Prostate gland (tissue), 2 donors: ENCODE data around the gene CABCOCO1. TPM values are rescaled to one million over a fixed set of nuclear protein-coding genes. Genes with fewer than 3 reads are reported as not detected.

ENCODE experiments used
- DNase-seq: peaks from one replicate; pipeline ENCODE4 v3.0.0-alpha.2; 2019; ENCODE audit warnings: low spot score
- H3K27ac ChIP-seq, 2 donors: fragments of 200-600 bp; sonication (generic); 2 replicates each; pipeline ENCODE4 v1.5.1; 2017 to 2019
- H3K27me3 ChIP-seq: fragments of 200-600 bp; sonication (generic); replicated peaks from 2 replicates; pipeline ENCODE4 v1.5.1; 2019; ENCODE audit not compliant: insufficient read depth
- H3K36me3 ChIP-seq, 2 donors: fragments of 200-600 bp; sonication (generic); 1 replicate in 1 of 2; 2 replicates in 1 of 2; pipeline versions ENCODE4 v1.5.1 to v1.8.1; 2017 to 2019
- H3K4me1 ChIP-seq: fragments of 200-600 bp; sonication (generic); replicated peaks from 2 replicates; pipeline ENCODE4 v1.5.1; 2019
- H3K4me3 ChIP-seq, 2 donors: fragments of 200-600 bp; sonication (generic); 2 replicates each; pipeline ENCODE4 v1.5.1; 2017 to 2019
- H3K9me3 ChIP-seq: fragments of 200-600 bp; sonication (generic); 2 replicates; pipeline ENCODE4 v1.5.1; 2017
- POLR2A ChIP-seq: fragments of 450-650 bp; IDR thresholded peaks from one replicate; pipeline ENCODE4 v1.6.1; 2016; ENCODE audit warnings: antibody characterized with exemption, mild to moderate bottlenecking
- POLR2AphosphoS5 ChIP-seq: sonication (generic); formaldehyde crosslinking; IDR thresholded peaks from one replicate; pipeline ENCODE4 v1.6.1; 2017; ENCODE audit warnings: antibody characterized with exemption
- WGBS: methylation state at CpG from one replicate; pipeline ENCODE4 v1.1.5; 2018; 5-methylcytosine and 5-hydroxymethylcytosine counted together
- intact Hi-C: fragments of 100-400 bp; cut with DNase I; formaldehyde crosslinking; loops from one replicate; pipeline ENCODE4 v1.14.2; 2022
- total RNA-seq, 2 donors: library from RNA; depleted of rRNA; stranded (reverse); fragments of >200 nt; gene quantifications; one replicate each; pipeline ENCODE4 v1.1.0, GENCODE V29; 2016
- TF ChIP-seq, protein P1 (sequence below), 4 experiments: fragments of 200-600 bp in 2 of 4; fragments of 450-650 bp in 2 of 4; sonication (generic) in 2 of 4; IDR thresholded peaks; 1 replicate in 3 of 4; 2 replicates in 1 of 4; pipeline ENCODE4 v1.5.1; 2016 to 2019; ENCODE audit warnings: antibody characterized with exemption in 4 of 4, mild to moderate bottlenecking in 2 of 4, moderate library complexity in 2 of 4

CABCOCO1 gene, protein sequence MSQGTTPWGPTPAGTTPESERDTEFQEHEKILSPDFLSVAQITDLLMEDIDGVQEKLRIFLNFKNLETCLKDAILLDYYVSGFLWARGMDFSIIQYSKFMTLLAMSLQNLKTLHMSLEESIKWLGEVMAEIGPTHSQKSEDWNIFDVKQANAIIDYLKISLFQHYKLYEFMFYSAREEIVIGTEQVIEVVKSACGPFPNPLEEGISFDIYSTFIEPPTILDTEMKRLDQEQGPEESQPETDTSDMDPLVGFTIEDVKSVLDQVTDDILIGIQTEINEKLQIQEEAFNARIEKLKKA
- 1 to 10 TPM; 1.0 to 1.9 TPM for total RNA-seq

DNA sequence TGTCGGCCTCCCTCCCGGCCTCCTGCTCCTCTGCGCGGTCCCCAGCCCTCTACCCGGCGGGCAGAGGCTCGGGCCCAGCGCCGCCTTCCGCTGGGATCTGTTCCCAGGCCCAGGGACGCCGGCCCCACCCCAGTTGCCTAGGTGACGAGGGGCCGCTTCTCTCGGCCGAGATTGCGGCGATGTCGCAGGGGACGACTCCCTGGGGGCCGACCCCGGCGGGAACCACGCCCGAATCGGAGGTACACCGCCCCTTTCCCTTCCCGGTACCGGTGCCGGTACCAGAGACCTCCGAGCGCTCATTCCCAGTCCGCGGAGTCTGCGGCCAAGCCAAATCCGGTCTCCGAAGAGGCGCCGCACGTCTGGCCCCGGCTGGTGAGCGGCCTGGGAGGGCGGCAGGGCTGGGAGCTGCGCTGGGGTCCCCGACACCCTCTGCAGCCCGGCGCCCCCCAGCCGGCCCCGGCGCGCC lies at the start of gene CABCOCO1:
Gene CABCOCO1 (plus strand): TSS at position 136 of the 466 bp plus-strand sequence. CDS start 44 bp downstream, at position 180.
- Histone ChIP-seq H3K4me1 (no peaks in the 10 kb centered on the region), H3K9me3 (no peaks in the 10 kb centered on the region), H3K27me3 (no peaks in the 10 kb centered on the region), H3K27ac (peak within 1 kb of the TSS; percentile 27 to 35), H3K4me3 (peak within 1 kb of the TSS; percentile 45 to 61), H3K36me3 (no peaks in the 10 kb centered on the region)
- TF ChIP-seq, protein P1, sequence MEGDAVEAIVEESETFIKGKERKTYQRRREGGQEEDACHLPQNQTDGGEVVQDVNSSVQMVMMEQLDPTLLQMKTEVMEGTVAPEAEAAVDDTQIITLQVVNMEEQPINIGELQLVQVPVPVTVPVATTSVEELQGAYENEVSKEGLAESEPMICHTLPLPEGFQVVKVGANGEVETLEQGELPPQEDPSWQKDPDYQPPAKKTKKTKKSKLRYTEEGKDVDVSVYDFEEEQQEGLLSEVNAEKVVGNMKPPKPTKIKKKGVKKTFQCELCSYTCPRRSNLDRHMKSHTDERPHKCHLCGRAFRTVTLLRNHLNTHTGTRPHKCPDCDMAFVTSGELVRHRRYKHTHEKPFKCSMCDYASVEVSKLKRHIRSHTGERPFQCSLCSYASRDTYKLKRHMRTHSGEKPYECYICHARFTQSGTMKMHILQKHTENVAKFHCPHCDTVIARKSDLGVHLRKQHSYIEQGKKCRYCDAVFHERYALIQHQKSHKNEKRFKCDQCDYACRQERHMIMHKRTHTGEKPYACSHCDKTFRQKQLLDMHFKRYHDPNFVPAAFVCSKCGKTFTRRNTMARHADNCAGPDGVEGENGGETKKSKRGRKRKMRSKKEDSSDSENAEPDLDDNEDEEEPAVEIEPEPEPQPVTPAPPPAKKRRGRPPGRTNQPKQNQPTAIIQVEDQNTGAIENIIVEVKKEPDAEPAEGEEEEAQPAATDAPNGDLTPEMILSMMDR (IDR thresholded peaks at IDR 0.05), result peak in 1 of 4 experiments; percentile 30
- TF ChIP-seq POLR2AphosphoS5, result peak; percentile 57
- TF ChIP-seq POLR2A, result no peak
- peak; percentile 67 for DNase-seq
- under 1% methylated on average over 32 of the region's 51 CpGs for WGBS
- intact Hi-C loops, result loop anchor here (10.0 kb wide), 1 partner anchor 242 kb away; the partner anchor contains the start of gene ARID5B

DNA sequence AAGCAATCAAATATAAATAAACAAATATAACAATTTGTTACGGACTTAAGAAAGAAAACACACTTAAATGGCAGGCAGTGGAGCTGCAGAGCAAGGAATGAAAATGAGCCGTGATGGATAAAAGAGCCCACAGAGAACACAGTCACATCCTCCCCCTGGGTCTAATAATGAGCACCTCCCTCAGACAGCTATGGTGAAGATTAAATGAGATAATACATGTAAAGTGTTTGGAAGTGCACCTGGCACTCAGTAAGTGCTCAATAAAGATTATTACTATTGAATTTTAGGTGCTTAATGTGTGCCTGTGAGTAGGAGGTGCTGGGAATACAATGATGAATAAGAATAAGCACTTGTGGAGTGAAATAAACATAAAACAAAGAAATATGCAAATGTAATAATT lies 49.1 kb upstream of the CABCOCO1 start:
- Histone ChIP-seq H3K4me3 (no peak overlapping the region), H3K9me3 (no peaks in the 10 kb centered on the region), H3K4me1 (no peaks in the 10 kb centered on the region), H3K27ac (no peak overlapping the region), H3K36me3 (no peaks in the 10 kb centered on the region), H3K27me3 (no peaks in the 10 kb centered on the region)
- WGBS, result 94% methylated on average over 2 of the region's 2 CpGs
- TF ChIP-seq POLR2A (no peak), POLR2AphosphoS5 (no peak)
- TF ChIP-seq, protein P1 (IDR thresholded peaks at IDR 0.05), result no peak
- no peak for DNase-seq
- intact Hi-C loops, result no loop called here

DNA sequence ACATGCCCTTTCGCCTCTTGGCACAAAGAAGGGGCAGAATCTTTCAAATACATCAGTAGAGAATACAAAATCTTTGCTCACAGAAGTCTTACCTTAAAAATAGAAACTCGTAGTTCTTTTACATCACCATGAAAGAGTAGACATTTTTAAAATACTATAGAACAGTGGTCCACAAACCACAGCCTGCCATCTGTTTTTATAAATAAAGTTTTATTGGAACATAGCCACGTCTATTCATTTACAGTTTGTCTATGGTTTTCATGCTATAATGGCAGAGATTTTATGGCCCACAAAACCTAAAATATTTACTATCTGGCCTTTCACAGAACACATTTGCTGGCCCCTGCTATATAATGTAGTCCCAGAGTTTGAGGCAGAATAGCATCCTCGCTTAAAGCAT lies 46.1 kb upstream of the CABCOCO1 start:
- no peak overlapping the region for H3K4me3 ChIP-seq
- H3K4me1 ChIP-seq, result no peaks in the 10 kb centered on the region
- no peaks in the 10 kb centered on the region for H3K27me3 ChIP-seq
- no peak overlapping the region for H3K27ac ChIP-seq
- no peaks in the 10 kb centered on the region for H3K36me3 ChIP-seq
- no peaks in the 10 kb centered on the region for H3K9me3 ChIP-seq
- 95% methylated on average over 4 of the region's 4 CpGs for WGBS
- TF ChIP-seq POLR2AphosphoS5, result no peak
- TF ChIP-seq POLR2A, result no peak
- TF ChIP-seq, protein P1 (IDR thresholded peaks at IDR 0.05), result no peak
- no peak for DNase-seq
- intact Hi-C loops, result no loop called here

DNA sequence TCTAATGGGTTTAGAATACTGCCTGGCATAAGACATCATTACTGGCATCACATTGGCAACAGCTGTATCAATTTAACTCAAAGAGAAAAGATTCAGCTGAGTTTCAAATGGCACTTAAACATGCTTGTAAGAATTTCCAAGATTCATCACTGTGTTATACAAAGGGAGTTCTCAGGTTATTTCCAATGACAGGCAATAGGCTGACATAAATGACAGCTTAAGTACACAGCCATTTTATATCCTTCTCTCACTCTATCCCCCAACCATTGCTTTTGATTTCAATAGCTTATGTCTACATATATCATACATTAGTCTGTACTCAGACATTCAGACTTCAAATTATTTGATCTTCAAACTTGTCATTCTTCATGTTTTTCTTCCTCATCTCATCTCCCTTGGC lies 45.5 kb upstream of the CABCOCO1 start:
- DNase-seq, result no peak
- no peaks in the 10 kb centered on the region for H3K9me3 ChIP-seq
- H3K27ac ChIP-seq, result no peak overlapping the region
- no peaks in the 10 kb centered on the region for H3K4me1 ChIP-seq
- no peaks in the 10 kb centered on the region for H3K27me3 ChIP-seq
- H3K36me3 ChIP-seq, result no peaks in the 10 kb centered on the region
- TF ChIP-seq POLR2AphosphoS5 (no peak), POLR2A (no peak)
- TF ChIP-seq, protein P1 (IDR thresholded peaks at IDR 0.05), result no peak
- intact Hi-C loops, result no loop called here
- no peak overlapping the region for H3K4me3 ChIP-seq

DNA sequence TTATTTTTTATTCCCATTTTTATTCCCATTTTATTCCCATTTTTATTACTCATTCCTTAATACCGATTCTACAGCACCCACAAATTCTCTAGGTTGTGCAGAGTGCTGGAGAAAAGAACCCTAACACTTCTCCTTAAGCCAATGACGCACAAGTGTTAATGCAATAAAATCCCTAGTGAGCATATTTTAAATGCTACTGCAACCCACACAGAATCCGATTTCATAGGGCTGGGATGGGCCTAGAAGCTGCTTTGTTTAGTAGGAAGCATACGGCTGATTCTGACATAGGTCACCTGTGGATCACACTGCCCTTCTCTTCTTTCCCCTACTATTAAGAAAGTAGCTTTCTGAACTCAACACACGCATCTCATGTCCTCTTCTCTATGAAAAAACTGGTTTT lies 45.1 kb upstream of the CABCOCO1 start:
- no peak for DNase-seq
- 70% methylated on average over 5 of the region's 5 CpGs for WGBS
- intact Hi-C loops, result no loop called here
- Histone ChIP-seq H3K27me3 (no peaks in the 10 kb centered on the region), H3K4me3 (no peak overlapping the region), H3K4me1 (no peaks in the 10 kb centered on the region), H3K27ac (no peak overlapping the region), H3K36me3 (no peaks in the 10 kb centered on the region), H3K9me3 (no peaks in the 10 kb centered on the region)
- no peak for TF ChIP-seq POLR2A
- TF ChIP-seq, protein P1 (IDR thresholded peaks at IDR 0.05), result no peak
